HG03439 (cell line): ENCODE results near the gene TBRG1.

Experiments
- ATAC-seq: cut with Tn5 transposase; IDR thresholded peaks from one replicate; pipeline ENCODE4 v1.9.1; 2021; ENCODE audit warnings: mild to moderate bottlenecking, moderate library complexity; ENCODE audit not compliant: unreplicated experiment

The TBRG1 gene

GRCh38 chr11:124658501-124658900 is 35.8 kb downstream of the TBRG1 start:
- no peak for ATAC-seq

DNA sequence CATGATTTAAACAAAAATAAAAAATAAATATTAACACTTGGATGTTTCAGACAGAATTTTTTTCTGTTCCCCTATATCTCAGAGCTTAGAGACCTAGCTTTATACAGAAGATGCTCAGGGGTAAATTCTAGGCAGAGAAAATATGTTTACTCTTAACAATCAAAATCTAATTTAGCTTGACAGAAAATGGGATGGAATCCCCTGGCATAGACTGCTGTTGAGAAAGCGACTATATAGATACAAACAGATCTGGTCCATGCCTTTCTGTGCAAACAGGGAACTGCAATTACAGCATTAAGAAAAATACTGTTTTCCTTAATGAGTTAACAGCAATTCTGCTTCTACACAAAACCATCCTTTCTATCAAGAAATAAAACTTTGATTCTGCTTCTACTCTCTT is 36.3 kb downstream of the TBRG1 start:
- no peak for ATAC-seq

- ATAC-seq = no peak
These were observed 38.9 kb downstream of the TBRG1 start for GRCh38 chr11:124661553-124661952.

DNA sequence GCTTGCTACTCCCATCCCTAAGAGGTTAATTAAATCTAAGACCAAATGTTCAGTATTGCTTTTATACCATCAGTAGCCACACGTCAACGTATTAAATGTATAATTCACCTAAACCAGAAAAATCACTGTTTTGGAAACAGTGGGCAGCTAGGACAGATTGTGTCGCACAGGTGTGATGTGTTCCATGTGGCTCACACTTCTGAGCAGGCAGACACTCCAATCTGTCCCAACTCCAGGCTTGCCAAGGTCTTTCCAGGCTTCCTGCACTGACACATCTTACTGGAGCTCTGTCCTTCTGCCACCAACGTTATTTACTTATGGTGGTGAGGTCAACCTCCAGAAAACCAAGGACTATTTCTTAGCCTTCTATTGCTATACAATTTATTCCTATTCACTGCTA is 39.4 kb downstream of the TBRG1 start:
- no peak for ATAC-seq

DNA sequence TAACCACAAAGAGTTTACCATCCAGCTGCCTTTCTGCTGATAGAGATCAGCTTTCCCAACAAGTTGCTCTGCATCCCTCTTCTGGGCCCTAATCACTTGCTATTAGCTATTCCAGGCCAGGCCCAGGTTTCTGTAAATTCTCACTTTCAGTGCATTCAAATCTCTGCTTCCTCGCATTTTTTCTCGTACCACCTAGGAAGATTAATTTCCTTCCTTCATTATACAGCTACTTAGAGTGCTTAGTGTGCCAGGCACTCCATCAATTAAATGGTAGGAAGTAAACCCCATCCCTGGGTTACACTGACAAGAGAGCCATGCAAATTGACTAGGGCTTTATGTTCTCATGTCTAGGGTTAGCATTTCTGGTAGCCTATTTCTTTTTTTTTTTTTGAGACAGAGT is 41.2 kb downstream of the TBRG1 start:
- ATAC-seq = no peak

DNA sequence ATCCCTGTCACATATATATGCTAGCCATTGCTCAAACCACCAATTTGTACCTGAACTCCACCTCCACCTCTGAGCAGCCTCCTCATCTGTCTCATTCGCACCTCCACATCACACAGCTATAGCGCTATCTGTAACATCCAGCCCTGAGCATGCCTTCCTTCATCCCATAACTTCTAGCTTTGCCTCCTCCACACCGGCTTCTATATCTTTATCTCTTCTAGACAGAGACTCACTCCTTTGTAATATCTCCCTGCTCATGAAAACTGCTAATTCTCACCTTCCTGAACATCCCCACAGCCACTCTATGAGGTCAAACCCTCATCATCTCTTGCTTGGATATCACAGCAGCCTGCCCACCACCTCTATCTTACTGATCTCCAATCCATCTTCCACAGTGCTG is 44.9 kb downstream of the TBRG1 start:
- ATAC-seq = no peak

GRCh38 chr11:124669193-124669592 is 46.5 kb downstream of the TBRG1 start:
- ATAC-seq = no peak

- ATAC-seq = no peak
These were observed 48.1 kb downstream of the TBRG1 start for GRCh38 chr11:124670732-124671131.

GRCh38 chr11:124672536-124673215 is 50.0 kb downstream of the TBRG1 start:
- ATAC-seq = no peak

DNA sequence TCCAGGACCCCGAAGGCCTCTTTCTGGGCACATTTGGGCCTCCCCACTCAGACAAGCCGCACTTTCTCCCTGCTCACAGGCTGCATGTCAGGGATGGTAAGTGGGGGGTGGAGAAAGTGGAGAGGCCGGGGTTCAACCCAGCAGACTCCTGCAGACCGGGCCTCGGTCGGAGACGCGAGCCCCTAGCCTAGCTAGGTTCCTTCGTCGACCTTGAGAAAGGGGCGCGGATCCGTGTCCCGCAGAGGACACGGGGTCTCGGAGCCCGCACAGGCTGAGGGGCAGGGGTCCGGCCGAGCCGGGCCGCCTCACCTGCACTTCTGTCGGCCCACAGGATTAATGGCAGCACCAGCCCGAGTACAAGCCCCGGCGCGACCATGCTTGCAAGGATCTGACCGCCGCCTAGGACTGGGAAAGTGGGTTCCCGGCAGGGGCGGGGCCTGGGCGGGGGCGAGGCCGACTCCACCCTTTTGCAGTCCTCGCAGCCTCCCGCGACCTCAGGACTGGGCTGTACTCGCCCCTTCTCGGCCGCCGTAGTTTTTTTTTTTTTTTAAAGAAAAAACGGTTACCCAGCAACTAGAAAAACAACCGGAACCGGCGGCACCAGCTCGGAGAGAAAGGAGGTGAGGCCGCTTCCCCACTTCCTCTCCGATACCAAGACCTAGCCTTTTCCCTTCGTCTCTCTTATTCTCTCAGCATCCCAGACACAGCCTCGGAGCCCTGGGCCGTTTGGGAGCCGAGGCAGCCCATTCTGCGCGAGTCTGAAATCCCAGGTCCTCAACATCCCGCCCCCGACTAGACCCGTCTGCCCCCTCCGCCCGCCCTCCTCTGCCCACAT is 50.9 kb downstream of the TBRG1 start, which contains the start of the genes SIAE and SPA17:
Gene SIAE, minus strand, starts transcription at position 407 of the 835 bp plus-strand sequence. Its CDS starts 31 bp downstream, at position 376.
Gene SPA17, plus strand, starts transcription at position 572 of the 835 bp plus-strand sequence. CDS start 1,361 bp downstream, outside the sequence.
- peak; percentile 90 for ATAC-seq

DNA sequence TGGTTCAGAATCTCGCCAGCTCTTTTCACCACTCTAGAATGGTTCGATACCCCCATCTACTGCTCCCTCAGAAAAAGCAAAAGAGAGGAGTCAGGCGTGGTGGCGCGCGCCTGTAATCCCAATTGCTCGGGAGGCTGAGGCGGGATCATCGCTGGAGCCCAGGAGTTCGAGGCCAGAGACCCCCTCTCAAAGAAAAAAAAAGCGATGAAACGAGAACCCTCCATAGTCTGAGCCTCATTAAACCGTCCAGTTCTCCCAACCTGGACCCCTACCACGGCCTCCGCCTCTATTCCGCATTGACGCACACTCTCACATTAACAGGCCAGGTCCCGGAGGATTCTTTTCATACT is 51.5 kb downstream of the TBRG1 start:
- ATAC-seq = no peak

- no peak for ATAC-seq
These were observed 51.9 kb downstream of the TBRG1 start for GRCh38 chr11:124674571-124674970.

GRCh38 chr11:124676386-124676785 is 53.7 kb downstream of the TBRG1 start:
- ATAC-seq = no peak

DNA sequence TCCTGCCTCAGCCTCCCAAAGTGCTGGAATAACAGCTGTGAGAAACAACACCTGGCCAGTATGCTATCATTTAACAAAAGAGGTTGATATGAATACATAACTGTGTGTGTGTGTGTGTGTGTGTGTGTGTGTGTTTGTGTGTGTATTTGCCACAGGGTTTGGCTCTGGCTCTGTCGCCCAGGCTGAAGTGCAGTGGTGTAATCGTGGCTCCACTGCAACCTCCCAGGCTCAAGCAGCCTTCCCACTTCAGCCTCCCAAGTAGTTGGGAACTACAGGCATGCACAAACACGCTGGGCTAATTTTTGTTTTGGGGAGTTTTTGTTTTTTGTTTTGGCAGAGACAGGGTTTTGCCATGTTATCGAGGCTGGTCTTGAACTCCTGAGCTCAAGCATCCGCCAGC is 55.8 kb downstream of the TBRG1 start:
- no peak for ATAC-seq

GRCh38 chr11:124681421-124681820 is 58.8 kb downstream of the TBRG1 start:
- no peak for ATAC-seq

GRCh38 chr11:124682443-124682842 is 59.8 kb downstream of the TBRG1 start:
- ATAC-seq = no peak
